Coronary artery (tissue), 2 donors: ENCODE data around the gene USP32.

Experiments used
- DNase-seq: peaks from one replicate; pipeline ENCODE4 v3.0.0-alpha.2; 2017; ENCODE audit warnings: low spot score
- H3K27ac ChIP-seq, 2 donors: fragments of 200-600 bp; sonication (generic); one replicate each; pipeline ENCODE4 v1.5.1; 2016 to 2019
- H3K4me3 ChIP-seq: fragments of 200-600 bp; sonication (generic); 2 replicates; pipeline ENCODE4 v1.5.1; 2016; ENCODE audit warnings: mild to moderate bottlenecking, moderate library complexity
- CTCF ChIP-seq: fragments of 200-600 bp; sonication (generic); IDR thresholded peaks from one replicate; pipeline ENCODE4 v1.5.1; 2019; ENCODE audit warnings: antibody characterized with exemption

Gene USP32

GRCh38 chr17:60327134-60327900, 64.6 kb downstream of the USP32 start:
- DNase-seq, result no peak
- no peak overlapping the region for H3K4me3 ChIP-seq
- no peak for TF ChIP-seq CTCF
- H3K27ac ChIP-seq, result no peak overlapping the region

GRCh38 chr17:60326702-60327101, 65.2 kb downstream of the USP32 start:
- TF ChIP-seq CTCF, result no peak
- Histone ChIP-seq H3K4me3 (no peak overlapping the region), H3K27ac (no peak overlapping the region)
- no peak for DNase-seq

- H3K27ac ChIP-seq, result no peak overlapping the region
- H3K4me3 ChIP-seq, result no peak overlapping the region
- no peak for DNase-seq
These were observed 66.0 kb downstream of the USP32 start for GRCh38 chr17:60325730-60326524.

GRCh38 chr17:60323754-60324153, 68.2 kb downstream of the USP32 start:
- Histone ChIP-seq H3K4me3 (no peak overlapping the region), H3K27ac (no peak overlapping the region)
- DNase-seq, result no peak
- TF ChIP-seq CTCF, result no peak

More at GRCh38 chr17:60325730-60326524, 66.0 kb downstream of the USP32 start:
- TF ChIP-seq CTCF, result no peak

- no peak overlapping the region for H3K4me3 ChIP-seq
- TF ChIP-seq CTCF, result no peak
- no peak for DNase-seq
- H3K27ac ChIP-seq, result no peak overlapping the region
These were observed 69.9 kb downstream of the USP32 start for GRCh38 chr17:60322056-60322387.

GRCh38 chr17:60321336-60322055, 70.4 kb downstream of the USP32 start:
- DNase-seq, result no peak
- TF ChIP-seq CTCF, result no peak
- no peak overlapping the region for H3K4me3 ChIP-seq
- no peak overlapping the region for H3K27ac ChIP-seq
